HG02759 (cell line): ENCODE measurements around the gene MEDAG.

Experiments
- ATAC-seq: cut with Tn5 transposase; IDR thresholded peaks from one replicate; pipeline ENCODE4 v1.9.1; 2021; ENCODE audit warnings: mild to moderate bottlenecking, moderate library complexity; ENCODE audit not compliant: unreplicated experiment

The MEDAG gene

DNA sequence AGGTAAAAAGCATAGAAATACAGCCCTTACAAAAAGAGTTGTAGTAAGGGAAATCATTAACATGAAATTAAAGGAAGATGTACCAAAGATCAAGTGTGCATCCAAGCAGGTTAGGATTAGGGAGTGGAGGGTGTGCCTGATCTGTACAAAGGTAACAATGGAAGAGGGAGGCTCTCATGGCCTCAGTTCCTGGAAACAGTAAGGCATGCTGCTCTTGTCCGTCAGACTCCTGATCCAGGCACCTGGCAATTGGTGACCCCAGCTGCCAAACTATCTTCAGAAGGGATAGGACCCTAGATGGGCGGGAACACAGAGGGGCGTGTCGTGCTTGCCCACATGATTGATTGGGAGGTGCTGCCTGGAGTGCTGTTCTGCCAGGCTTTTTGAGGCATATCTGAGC, 30.9 kb downstream of the MEDAG start:
- no peak for ATAC-seq

DNA sequence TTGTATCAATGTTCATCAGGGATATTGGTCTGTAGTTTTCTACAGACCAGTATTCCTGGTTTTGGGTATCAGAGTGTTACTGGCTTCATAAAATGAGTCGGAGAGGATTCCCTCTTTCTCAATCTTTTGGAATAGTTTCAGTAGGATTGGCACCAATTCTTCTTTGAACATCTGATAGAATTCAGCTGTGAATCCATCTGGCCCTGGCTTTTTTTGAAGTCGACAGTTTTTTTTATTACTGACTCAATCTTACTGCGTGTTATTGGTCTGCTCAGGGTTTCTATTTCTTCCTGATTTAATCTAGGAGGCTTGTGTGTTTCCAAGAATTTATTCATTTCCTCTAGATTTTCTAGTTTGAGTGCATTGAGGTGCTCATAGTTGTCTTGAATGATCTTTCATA, 37.8 kb downstream of the MEDAG start:
- no peak for ATAC-seq

DNA sequence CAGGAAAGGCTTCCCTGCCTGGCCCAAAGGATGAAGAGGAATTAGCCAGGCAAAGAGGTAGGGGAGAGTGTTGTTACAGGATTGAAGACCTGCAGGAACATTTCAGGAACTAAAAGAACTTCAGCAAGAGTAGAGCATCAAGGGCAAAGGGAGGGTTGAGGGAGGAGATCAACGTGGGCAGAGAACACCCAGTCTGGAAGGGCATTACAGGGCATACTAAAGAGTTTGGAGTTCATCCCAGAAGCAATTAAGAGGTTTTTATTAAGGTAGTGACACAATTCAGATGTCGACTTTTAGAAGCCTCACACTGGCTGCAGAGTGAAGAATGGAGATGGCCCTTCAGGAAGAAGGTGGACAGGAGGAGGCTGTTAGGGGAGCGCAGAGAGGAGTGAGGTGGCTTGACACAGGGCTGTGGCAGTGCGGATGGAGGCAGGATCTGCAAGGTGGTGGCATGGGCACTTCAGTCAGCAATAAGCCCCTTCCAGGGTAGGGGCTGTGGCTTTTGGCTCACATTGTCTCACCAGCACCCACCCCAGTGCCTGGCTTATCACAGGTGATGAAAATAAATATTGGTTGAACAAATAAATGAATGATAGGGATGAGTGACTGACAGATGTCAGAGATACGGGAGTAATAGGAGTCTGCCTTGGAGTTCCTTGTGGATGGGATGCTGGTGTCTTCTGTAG, 51.3 kb downstream of the MEDAG start:
- ATAC-seq: no peak

DNA sequence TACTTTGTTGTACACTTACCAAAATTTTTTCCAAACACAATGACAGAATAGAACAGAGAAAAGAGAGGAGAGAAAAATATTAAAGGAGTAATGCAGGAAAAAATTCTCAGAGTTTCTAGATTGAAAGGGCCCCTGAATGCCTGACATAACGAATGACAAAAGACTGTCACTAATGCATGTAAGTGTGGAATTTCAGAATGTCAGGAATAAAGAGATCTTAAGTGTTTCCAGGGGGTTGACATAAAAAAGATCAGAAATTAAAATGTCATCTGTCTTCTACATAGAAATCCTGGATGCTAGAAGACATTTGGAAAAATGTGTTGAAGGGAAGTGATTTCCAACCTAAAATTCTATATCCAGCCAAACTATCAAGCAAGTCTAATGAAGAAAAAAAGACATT, 53.6 kb downstream of the MEDAG start:
- ATAC-seq: no peak

DNA sequence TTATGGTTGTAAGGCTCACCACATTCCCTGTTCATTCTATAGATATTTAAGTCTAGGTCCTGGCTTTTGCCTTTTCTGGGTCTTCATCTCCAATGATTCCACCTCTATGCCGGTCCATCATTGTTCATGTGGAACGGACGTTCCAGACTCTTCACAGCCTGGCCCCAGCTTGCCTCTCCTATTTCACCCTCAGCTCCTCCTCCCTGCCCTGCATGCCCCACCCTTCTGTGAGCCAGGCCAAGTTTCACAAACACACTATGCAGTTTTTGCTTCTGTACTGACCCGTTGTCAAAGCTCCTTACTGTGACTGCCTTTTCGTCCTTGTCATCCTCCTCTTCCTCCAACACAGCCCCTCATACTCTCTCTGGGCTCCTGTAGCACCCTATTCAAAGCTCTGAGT, 57.7 kb downstream of the MEDAG start:
- ATAC-seq: no peak

DNA sequence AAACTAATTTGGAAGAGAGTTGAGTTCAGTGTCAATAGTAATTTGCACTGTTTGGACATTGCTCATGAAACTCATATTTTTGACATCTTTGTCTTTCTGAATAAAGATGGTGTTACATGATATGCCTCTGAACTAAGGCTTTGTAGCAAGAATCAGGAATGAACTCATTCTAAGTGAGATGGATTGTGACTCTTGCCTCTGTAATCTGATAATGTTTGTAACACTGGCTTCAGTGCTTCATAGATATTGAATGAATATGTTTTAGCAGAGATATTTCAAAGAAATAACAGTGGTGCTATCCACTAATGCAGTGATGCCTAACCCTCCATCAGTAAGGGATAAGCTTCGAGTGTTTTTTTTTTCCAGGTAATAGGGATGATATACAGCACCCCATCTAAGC, 59.3 kb downstream of the MEDAG start:
- ATAC-seq: no peak

DNA sequence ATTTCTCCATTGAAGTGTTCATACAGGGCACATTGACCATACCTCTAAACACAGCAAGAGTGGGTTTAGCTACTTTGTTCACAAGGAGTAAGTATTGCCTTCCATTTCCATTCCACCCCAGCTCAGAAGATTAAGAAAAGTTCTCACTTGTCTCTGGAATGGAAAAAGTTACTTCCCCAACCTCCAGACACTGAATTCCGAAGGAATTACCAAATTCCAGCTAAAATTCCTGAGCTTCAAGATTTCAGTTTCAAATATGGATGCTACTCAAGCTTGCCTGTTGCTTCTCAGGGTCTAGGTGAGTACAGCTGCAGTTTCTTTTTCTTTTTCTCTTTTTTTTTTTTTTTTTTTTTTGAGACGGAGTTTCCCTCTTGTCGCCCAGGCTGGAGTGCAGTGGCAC, 60.0 kb downstream of the MEDAG start:
- no peak for ATAC-seq

DNA sequence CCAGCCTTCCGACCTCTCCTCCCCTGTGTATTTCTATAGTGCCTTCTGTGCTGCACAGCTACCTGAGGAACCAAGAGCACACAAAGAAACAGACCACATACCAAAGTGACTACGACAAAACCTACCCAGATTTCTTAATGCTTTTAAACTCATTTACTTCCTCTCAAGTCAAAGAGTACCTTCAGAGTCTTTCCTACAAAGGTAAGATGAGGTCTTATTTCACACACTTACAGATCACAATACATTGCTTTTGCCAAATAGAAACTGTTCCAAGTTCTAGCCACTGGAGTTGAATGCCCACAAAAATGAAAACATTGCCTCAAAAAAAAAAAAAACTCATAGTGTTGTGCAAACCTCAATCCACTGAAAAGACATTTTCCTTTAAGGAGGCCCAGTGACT, 62.8 kb downstream of the MEDAG start:
- ATAC-seq: no peak

DNA sequence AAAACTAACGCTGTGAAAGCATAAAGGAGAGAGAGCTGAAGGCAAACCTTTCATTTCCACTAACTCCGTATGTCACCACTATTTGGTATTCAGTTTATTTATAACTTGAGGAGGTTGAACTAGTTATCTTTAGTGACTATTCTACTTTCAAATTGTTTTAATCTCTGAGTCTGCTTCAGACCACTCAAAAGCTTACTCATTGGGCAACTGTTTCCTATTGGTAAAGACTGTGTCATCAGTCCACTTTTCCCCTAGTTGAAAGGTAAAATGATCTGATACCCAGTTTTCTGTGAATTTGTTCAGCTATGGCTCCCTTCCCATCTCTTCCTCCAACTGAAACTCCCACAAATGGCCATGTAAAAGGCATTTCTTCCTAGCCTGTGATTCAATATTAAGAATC, 65.5 kb downstream of the MEDAG start:
- no peak for ATAC-seq

DNA sequence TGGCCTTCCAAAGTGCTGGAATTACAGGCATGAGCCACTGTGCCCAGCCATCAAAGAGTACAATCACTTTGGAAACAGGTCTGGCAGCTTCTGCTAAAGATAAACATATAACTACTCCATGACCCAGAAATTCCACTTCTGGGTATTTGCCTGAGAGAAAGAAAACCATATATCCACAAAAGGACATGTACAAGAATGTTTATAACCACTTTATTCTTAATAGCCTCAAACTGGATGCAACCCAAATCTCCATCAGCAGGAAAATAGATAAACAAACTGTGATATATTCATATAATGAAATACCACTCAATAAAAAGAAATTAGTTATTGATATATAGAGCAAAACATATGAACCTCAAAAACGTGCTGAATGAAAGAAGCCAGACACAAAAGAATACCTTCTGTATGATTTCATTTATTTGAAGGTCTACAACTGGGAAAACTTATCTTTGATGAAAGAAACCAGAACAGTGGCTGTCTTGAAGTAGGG, 66.9 kb downstream of the MEDAG start:
- no peak for ATAC-seq

DNA sequence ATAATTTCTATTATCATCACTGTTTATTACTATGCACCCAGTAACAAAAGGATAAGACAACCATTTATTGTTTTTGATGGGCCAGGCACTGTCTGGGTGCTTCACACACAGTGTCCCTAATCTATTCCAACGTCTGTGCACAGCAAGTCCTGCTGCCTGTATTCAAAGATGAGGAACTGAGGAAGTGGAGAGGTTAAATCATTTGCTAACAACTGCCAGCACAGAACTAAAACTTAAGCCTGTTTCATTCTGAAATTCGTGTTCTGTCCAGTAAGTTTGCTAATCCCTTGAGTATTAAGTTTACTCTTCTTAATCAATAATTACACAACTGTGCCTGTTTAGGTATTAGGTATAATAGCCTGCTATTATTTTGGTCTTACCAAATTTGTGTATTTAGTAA, 68.3 kb downstream of the MEDAG start:
- no peak for ATAC-seq
